HG03139 (cell line): ENCODE measurements around the gene OTOP2.

Experiments
- ATAC-seq: cut with Tn5 transposase; IDR thresholded peaks from one replicate; pipeline ENCODE4 v1.9.1; 2021; ENCODE audit not compliant: unreplicated experiment

Gene OTOP2

GRCh38 chr17:74923538-74924249 is 379 bp upstream of the OTOP2 start:
- no peak for ATAC-seq

DNA sequence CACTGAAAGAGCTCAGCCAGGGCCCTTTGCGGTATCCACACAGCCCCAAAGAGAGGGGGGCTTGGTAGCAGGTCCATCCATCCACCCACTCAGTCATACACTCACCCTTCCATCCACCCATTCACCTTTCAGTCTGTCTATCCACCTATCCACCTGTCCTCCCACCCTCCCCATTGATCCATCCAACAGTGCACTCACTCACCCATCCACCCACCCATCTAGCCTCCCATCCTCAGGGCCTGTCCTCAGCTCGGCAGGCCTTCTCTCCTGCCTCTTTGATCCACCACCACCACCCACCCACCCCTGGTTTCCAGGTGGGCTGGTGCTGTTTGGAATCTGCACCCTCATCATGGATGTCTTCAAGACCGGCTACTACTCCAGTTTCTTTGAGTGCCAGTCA is 1.2 kb downstream of the OTOP2 start:
- no peak for ATAC-seq

- ATAC-seq = no peak
Observed at GRCh38 chr17:74928786-74929185, 4.7 kb downstream of the OTOP2 start.

DNA sequence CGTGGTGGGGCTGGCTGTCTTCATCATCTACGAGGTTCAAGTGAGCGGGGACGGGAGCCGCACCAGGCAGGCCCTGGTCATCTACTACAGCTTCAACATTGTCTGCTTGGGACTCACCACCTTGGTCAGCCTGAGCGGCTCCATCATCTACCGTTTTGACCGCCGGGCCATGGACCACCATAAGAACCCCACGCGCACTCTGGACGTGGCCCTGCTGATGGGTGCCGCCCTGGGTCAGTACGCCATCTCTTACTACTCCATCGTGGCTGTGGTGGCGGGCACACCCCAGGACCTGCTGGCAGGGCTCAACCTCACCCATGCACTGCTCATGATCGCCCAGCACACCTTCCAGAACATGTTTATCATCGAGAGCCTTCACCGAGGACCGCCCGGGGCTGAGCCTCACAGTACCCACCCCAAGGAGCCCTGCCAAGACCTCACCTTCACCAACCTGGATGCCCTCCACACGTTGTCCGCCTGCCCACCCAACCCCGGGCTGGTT is 6.5 kb downstream of the OTOP2 start:
- ATAC-seq = no peak

- no peak for ATAC-seq
Observed at GRCh38 chr17:74935048-74935447, 11.0 kb downstream of the OTOP2 start.

- ATAC-seq = no peak
Observed at GRCh38 chr17:74935585-74936469, 11.8 kb downstream of the OTOP2 start, which contains the start of gene OTOP3. Gene OTOP3 (plus strand): TSS chr17:74935898. CDS start chr17:74935922, 24 bp downstream.

GRCh38 chr17:74936470-74936799 is 12.4 kb downstream of the OTOP2 start:
- ATAC-seq = no peak

DNA sequence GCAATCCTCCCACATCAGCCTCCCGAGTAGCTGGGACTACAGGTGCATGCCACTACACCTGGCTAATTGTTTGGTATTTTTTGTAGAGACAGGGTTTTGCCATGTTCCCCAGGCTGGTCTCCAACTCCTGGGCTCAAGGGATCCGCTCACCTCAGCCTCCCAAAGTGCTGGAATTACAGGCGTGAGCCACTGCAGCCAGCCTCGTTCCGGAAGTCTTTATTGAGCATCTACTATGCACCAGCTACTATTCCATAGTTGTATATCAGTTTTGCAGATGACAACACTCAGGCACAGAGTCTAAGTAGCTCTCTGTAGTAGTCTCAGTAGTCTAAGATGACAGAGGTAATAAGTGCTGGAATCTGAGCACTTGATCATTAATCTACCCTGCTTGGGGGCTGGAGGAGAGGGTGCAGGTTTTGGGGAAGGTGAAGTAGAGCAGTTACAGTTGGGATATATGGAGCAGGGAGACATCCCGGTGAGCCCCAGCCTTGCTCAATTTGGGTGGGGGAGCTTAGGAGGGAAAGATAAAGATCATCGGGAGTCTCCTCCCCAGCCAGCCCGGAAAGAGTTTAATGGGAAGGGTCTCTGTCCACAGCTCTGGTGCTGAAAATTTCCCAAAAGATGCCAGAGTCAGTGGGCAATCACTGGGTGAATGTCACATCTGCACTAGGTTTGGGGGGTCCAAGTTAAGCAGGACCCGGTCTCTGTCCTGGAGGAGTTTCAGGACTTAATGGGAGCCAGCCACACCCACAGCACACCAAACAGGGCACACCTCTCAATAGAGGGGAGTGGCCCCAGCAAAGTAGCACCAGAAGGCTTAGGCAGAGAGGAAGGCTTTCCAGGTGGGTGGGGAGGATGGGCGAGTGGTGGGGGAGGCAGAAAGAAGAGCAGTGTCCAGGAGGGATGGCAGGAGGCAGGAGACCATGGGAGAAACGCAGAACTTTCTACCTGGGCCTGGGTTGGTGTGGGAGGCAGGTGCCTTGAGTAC is 13.3 kb downstream of the OTOP2 start:
- ATAC-seq = no peak

DNA sequence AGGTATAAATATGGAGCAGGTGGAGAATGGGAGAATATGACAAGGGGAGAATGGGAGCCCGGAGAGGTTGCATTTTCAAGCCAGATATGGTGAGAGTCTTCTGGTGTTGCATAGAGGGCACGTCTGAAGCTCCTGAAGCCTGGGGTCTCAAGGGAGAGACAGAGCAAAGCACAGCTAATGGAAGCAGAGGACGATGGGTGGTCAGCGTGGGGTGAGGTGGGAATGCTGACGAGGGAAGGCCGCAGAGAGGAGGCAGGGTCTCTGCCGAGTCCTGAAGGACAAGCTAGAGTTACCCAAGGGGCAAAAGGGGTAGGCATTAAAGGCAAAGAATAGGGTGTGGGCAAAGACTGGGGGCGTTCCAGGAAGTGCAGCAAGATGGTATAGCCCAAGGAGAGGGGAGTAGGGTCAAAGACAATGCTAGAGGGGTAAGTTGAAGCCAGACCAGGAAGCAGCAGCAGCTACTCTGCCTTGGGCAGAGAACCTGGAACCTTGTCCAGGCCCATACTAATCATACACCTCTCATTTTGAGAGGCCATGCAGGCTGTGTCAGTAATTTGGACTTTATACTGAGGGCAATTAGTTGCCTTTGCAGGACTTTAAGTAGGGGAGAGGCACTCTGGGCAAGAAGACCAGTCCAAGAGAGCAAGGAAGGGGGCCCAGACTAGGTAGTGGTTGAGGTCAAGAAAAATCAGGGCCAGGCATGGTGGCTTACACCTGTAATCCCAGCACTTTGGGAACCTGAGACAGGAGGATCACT is 14.3 kb downstream of the OTOP2 start:
- ATAC-seq = no peak

GRCh38 chr17:74939534-74939933 is 15.5 kb downstream of the OTOP2 start:
- no peak for ATAC-seq

- ATAC-seq = no peak
Observed at GRCh38 chr17:74941128-74941725, 17.2 kb downstream of the OTOP2 start.

DNA sequence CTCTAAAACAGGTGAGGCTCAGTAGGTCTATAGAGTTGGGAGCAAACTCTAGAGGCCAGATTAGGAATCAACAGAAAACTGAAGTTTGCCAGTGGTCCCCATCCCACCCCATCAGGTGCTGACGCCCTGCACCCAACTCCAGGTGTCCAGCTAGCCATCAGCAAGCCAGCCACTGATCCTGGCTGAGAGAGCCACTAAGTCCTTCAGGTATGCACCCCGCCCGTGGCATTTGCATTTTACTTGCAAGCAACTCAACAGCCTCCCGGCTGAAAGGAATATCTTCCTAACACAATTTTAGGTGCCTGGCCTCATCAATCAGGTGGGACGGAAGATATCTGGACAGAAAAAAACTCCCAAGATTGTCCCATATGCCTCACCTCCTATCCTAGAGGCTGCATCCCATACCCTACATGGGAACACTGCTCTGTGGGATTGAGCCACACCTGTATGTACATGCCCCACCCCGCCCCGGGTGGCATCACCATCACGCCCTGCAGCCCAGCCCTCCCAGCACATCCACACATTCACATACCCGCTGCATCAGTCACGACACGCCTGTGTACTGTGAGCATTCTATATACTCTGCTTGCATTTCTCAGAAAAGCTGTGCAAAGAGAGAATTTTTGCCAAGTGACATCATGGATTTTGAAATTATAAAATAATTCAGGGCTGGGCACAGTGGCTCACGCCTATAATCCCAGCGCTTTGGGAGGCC is 19.9 kb downstream of the OTOP2 start:
- ATAC-seq = no peak

DNA sequence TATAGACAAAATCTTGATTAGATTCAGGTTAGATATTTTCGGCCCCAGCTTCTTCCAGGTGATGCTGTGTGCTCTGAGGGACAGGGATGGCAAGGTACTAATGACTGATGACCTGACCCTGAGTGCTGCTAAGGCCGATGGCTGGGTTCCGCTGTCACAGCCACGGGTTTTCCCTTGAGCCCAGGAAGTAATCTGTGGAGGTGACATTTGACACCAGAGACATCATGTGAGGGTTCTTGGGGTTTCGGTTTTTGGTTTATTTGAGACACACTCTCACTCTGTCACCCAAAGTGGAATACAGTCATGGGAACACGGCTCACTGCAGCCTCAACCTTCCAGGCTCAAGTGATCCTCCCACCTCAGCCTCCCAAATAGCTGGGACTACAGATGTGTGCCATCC is 21.5 kb downstream of the OTOP2 start:
- no peak for ATAC-seq

- ATAC-seq = no peak
Observed at GRCh38 chr17:74946641-74947040, 22.6 kb downstream of the OTOP2 start.

GRCh38 chr17:74947041-74947754 is 23.1 kb downstream of the OTOP2 start:
- ATAC-seq = no peak

DNA sequence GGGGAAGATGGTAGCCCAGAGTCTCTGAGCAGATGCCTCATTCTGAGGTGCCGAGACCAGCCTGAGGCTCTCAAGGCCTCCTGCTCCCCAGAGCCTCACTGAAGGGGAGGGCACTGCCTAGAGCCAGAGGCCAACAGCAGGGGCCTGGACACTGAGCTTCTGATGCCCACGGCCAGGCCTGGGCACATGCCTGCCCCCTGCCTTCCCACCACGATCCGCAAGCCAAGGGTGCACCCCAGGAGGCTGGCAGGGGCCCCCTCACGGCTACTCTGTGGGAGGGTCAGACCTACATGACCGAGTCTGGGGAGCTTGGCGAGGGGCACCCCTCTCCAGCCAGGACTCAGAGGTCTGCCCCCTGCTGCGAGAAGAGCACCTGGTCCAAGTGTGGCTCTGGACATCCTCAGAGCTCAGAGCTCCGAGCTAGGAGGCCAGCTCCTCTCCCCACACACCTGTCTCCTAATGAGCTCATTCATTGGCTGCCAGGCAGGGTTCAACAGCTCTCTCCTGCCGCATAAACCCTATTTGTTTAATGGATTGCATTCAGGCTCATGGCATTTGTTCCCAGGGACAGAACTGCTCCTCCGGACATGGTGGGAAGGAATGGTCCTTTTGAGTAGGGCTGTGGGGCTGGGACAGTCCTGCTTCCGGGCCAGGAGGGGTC is 25.5 kb downstream of the OTOP2 start:
- ATAC-seq = no peak

- no peak for ATAC-seq
Observed at GRCh38 chr17:74950207-74950606, 26.1 kb downstream of the OTOP2 start.

GRCh38 chr17:74951065-74951464 is 27.0 kb downstream of the OTOP2 start:
- ATAC-seq = no peak
